ENCODE data around the gene ADAMTSL1. TPM values are rescaled to one million over a fixed set of nuclear protein-coding genes. Genes with fewer than 3 reads are reported as not detected.

Gene ADAMTSL1
- total RNA-seq, 1 experiment from 2014 or later, result not detected

GRCh38 chr9:18707489-18708205 is 233.7 kb downstream of the ADAMTSL1 start:
- H3K79me2 ChIP-seq (ENCODE audit: insufficient read depth, low read length), result no peaks in the 10 kb centered on the region
- DNase-seq (ENCODE audit: low read depth, low spot score) (no peak), ATAC-seq (no peak)
- intact Hi-C loops (cut with micrococcal nuclease), result no loop called here
- BruUV-seq (replicated peaks), result no TSS peak
- H2AFZ ChIP-seq (ENCODE audit: low read depth, low read length, poor library complexity, severe bottlenecking), result no peak overlapping the region
- no peaks in the 10 kb centered on the region for H4K20me1 ChIP-seq (ENCODE audit: insufficient read depth)
- RAD21 ChIA-PET (ENCODE audit: low non-redundant PET in 1 of 2, low total read pairs in 2 of 2, uncharacterized antibody in 2 of 2, unreplicated experiment in 2 of 2), result no interaction called here
- H3K4me2 ChIP-seq (ENCODE audit: low read length), result no peak overlapping the region
- POLR2A ChIA-PET, result no interaction called here
- no peak overlapping the region for H3K9ac ChIP-seq (ENCODE audit: low read length)
- H3K36me3 ChIP-seq (ENCODE audit: control insufficient read depth in 1 of 2, insufficient read depth in 2 of 2, low read length in 2 of 2), result no peaks in the 10 kb centered on the region
- H3K9me3 ChIP-seq (ENCODE audit: control insufficient read depth in 1 of 2, insufficient read depth in 1 of 2, low read depth in 1 of 2, low read length in 2 of 2), result no peaks in the 10 kb centered on the region
- no peaks in the 10 kb centered on the region for H3K4me1 ChIP-seq (ENCODE audit: control insufficient read depth in 1 of 2, insufficient read depth in 2 of 2, low read length in 2 of 2)
- TF ChIP-seq MAX (IDR thresholded peaks at IDR 0.05) (no peak), RAD21 (IDR thresholded peaks at IDR 0.05; ENCODE audit: low read depth) (no peak), EZH2 (IDR thresholded peaks at IDR 0.05) (no peak), TCF7L2 (IDR thresholded peaks at IDR 0.05; ENCODE audit: borderline replicate concordance, extremely low read depth, insufficient read depth, insufficient read length) (no peak)
- no peak overlapping the region for H3K27ac ChIP-seq (ENCODE audit: low read depth, low read length)
- no peaks in the 10 kb centered on the region for H3K9me2 ChIP-seq (ENCODE audit: insufficient read depth)
- H3K4me3 ChIP-seq (replicated peaks in 1 of 2; ENCODE audit: low read depth in 1 of 2, low read length in 2 of 2), result no peak overlapping the region
- 0 out of 2 replicates have a peak, but pooled peaks cover 3% of the 10 kb centered on the region for H3K27me3 ChIP-seq (ENCODE audit: insufficient read depth, low read length)
- CTCF ChIA-PET, result no interaction called here

GRCh38 chr9:18708429-18708828 is 234.5 kb downstream of the ADAMTSL1 start:
- H3K4me1 ChIP-seq (ENCODE audit: control insufficient read depth in 1 of 2, insufficient read depth in 2 of 2, low read length in 2 of 2), result no peaks in the 10 kb centered on the region
- H3K27ac ChIP-seq (ENCODE audit: low read depth, low read length), result no peak overlapping the region
- RAD21 ChIA-PET (ENCODE audit: low non-redundant PET in 1 of 2, low total read pairs in 2 of 2, uncharacterized antibody in 2 of 2, unreplicated experiment in 2 of 2), result no interaction called here
- no peak overlapping the region for H3K4me3 ChIP-seq (replicated peaks in 1 of 2; ENCODE audit: low read depth in 1 of 2, low read length in 2 of 2)
- ATAC-seq (no peak), DNase-seq (ENCODE audit: low read depth, low spot score) (no peak)
- no peaks in the 10 kb centered on the region for H3K9me3 ChIP-seq (ENCODE audit: control insufficient read depth in 1 of 2, insufficient read depth in 1 of 2, low read depth in 1 of 2, low read length in 2 of 2)
- no peaks in the 10 kb centered on the region for H4K20me1 ChIP-seq (ENCODE audit: insufficient read depth)
- no peak overlapping the region for H2AFZ ChIP-seq (ENCODE audit: low read depth, low read length, poor library complexity, severe bottlenecking)
- H3K36me3 ChIP-seq (ENCODE audit: control insufficient read depth in 1 of 2, insufficient read depth in 2 of 2, low read length in 2 of 2), result no peaks in the 10 kb centered on the region
- intact Hi-C loops (cut with micrococcal nuclease), result no loop called here
- H3K4me2 ChIP-seq (ENCODE audit: low read length), result no peak overlapping the region
- no peaks in the 10 kb centered on the region for H3K79me2 ChIP-seq (ENCODE audit: insufficient read depth, low read length)
- BruUV-seq (replicated peaks), result no TSS peak
- CTCF ChIA-PET, result no interaction called here
- no peaks in the 10 kb centered on the region for H3K9me2 ChIP-seq (ENCODE audit: insufficient read depth)
- H3K9ac ChIP-seq (ENCODE audit: low read length), result no peak overlapping the region
- POLR2A ChIA-PET, result no interaction called here
- H3K27me3 ChIP-seq (ENCODE audit: insufficient read depth, low read length), result 0 out of 2 replicates have a peak, but pooled peaks cover 3% of the 10 kb centered on the region
- TF ChIP-seq SP1 (IDR thresholded peaks at IDR 0.05; ENCODE audit: low read depth) (no peak), EZH2phosphoT487 (IDR thresholded peaks at IDR 0.05; ENCODE audit: borderline replicate concordance) (no peak), POLR2AphosphoS5 (IDR thresholded peaks at IDR 0.05; ENCODE audit: low read depth, low read length) (no peak), CTCF (IDR thresholded peaks at IDR 0.05 in 2 of 3, conservative IDR thresholded peaks at IDR 0.05 in 1 of 3; ENCODE audit: borderline replicate concordance in 1 of 3, insufficient read depth in 1 of 3, low read depth in 2 of 3, low read length in 2 of 3) (no peak), REST (IDR thresholded peaks at IDR 0.05; ENCODE audit: low read depth) (no peak), ZFX (IDR thresholded peaks at IDR 0.05) (no peak), EZH2 (IDR thresholded peaks at IDR 0.05) (no peak), SRF (IDR thresholded peaks at IDR 0.05; ENCODE audit: low read depth) (no peak), POLR2A (IDR thresholded peaks at IDR 0.05; ENCODE audit: borderline replicate concordance, extremely low read depth, insufficient read depth, insufficient read length) (no peak), EGR1 (IDR thresholded peaks at IDR 0.05; ENCODE audit: low read depth) (no peak), JUND (IDR thresholded peaks at IDR 0.05) (no peak), CBX3 (IDR thresholded peaks at IDR 0.05; ENCODE audit: low read depth) (no peak), TCF7L2 (IDR thresholded peaks at IDR 0.05; ENCODE audit: borderline replicate concordance, extremely low read depth, insufficient read depth, insufficient read length) (no peak), ZNF274 (IDR thresholded peaks at IDR 0.05; ENCODE audit: low read depth, low read length) (no peak)
